Measurements from ENCODE around the gene CCDC121. TPM values are rescaled to one million over a fixed set of nuclear protein-coding genes. Genes with fewer than 3 reads are reported as not detected.

CCDC121 gene
- total RNA-seq, 1 donor from 2014 or later, result 1.6 TPM

DNA sequence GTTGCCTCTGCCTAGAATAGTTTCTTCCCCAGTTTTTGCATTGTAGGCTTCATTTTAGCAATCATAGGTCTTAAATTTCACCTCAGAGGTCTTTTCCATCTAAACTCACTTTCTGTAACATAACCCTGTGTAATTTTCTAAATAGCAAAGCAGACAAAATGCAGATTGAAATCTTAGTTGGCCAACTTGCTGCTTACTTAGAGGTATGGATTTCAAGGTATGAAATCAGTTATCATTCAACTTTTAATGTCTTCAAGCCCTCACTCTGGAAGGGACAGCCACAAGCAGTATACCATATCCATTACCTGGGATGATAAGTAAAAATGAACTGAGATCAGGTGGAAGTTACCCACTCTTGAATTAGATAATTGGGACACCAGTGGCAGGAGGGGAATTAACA, 3.9 kb downstream of the CCDC121 start:
- H3K9ac ChIP-seq (ENCODE audit: low read length), result no peak overlapping the region
- Mint-ChIP-seq H3K27me3 (ENCODE audit: low read depth, unreplicated experiment) (no peaks in the 10 kb centered on the region), H3K27ac (ENCODE audit: unreplicated experiment) (no peak overlapping the region), H3K4me3 (ENCODE audit: unreplicated experiment) (no peak overlapping the region), H3K9me3 (ENCODE audit: unreplicated experiment) (no peaks in the 10 kb centered on the region), H3K36me3 (ENCODE audit: low read depth, unreplicated experiment) (peaks cover 16% of the 10 kb centered on the region), H3K4me1 (ENCODE audit: low read depth, unreplicated experiment) (peaks cover 30% of the 10 kb centered on the region)
- FAIRE-seq (no peak), DNase-seq (ENCODE audit: low read depth) (no peak)
- H3K9me3 ChIP-seq (ENCODE audit: insufficient read depth, low read depth, low read length), result no peaks in the 10 kb centered on the region
- no peaks in the 10 kb centered on the region for H3K27me3 ChIP-seq (ENCODE audit: insufficient read depth, low read length)
- H4K20me1 ChIP-seq (ENCODE audit: insufficient read depth, low read length), result no peaks in the 10 kb centered on the region
- no peak overlapping the region for H3K27ac ChIP-seq (ENCODE audit: low read depth, low read length)
- H3K79me2 ChIP-seq (ENCODE audit: insufficient read depth, low read length), result peaks cover 11% of the 10 kb centered on the region
- H3K36me3 ChIP-seq (ENCODE audit: insufficient read depth, low read length), result peaks cover 29% of the 10 kb centered on the region
- H3K4me2 ChIP-seq (ENCODE audit: low read length), result no peak overlapping the region
- no peak overlapping the region for H2AFZ ChIP-seq (ENCODE audit: low read depth, low read length)
- H3K4me3 ChIP-seq (ENCODE audit: insufficient read depth, low read depth, low read length), result no peak overlapping the region
- H3K4me1 ChIP-seq (ENCODE audit: insufficient read depth, low read length), result peaks cover 48% of the 10 kb centered on the region
- no peak for TF ChIP-seq EZH2 (IDR thresholded peaks at IDR 0.05; ENCODE audit: insufficient read depth, low read length)
- TF ChIP-seq, protein P1, sequence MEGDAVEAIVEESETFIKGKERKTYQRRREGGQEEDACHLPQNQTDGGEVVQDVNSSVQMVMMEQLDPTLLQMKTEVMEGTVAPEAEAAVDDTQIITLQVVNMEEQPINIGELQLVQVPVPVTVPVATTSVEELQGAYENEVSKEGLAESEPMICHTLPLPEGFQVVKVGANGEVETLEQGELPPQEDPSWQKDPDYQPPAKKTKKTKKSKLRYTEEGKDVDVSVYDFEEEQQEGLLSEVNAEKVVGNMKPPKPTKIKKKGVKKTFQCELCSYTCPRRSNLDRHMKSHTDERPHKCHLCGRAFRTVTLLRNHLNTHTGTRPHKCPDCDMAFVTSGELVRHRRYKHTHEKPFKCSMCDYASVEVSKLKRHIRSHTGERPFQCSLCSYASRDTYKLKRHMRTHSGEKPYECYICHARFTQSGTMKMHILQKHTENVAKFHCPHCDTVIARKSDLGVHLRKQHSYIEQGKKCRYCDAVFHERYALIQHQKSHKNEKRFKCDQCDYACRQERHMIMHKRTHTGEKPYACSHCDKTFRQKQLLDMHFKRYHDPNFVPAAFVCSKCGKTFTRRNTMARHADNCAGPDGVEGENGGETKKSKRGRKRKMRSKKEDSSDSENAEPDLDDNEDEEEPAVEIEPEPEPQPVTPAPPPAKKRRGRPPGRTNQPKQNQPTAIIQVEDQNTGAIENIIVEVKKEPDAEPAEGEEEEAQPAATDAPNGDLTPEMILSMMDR (IDR thresholded peaks at IDR 0.05; ENCODE audit: insufficient read depth, low read depth, low read length), result no peak

DNA sequence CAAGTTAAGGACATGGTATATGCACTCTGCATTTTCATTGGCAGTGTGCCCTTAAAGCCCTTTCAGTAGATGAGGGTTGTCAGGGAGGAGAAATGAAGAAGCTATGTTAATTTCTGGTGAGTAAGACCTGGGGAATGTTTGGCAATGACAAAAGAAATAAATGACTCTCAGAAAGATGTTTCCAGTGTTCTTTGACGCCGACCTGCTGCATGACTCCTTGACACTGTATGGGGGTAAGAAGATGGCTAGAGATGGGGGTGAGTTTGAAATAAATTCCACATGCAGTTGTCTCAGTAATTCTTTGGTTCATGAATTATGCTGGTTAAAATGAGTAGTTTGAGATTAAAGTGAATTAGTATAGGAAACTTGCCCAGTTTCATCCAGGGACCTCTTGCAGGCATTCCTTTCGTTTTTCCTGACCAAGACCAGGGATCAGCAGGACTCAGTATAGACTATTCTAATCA, 5.9 kb downstream of the CCDC121 start:
- Histone ChIP-seq H3K27me3 (ENCODE audit: insufficient read depth, low read length) (no peaks in the 10 kb centered on the region), H3K4me1 (ENCODE audit: insufficient read depth, low read length) (peaks cover 35% of the 10 kb centered on the region), H3K4me2 (ENCODE audit: low read length) (peak overlapping the region; percentile 55), H4K20me1 (ENCODE audit: insufficient read depth, low read length) (no peaks in the 10 kb centered on the region), H3K4me3 (ENCODE audit: insufficient read depth, low read depth, low read length) (no peak overlapping the region), H2AFZ (ENCODE audit: low read depth, low read length) (no peak overlapping the region), H3K36me3 (ENCODE audit: insufficient read depth, low read length) (peaks cover 38% of the 10 kb centered on the region), H3K27ac (ENCODE audit: low read depth, low read length) (peak overlapping the region; percentile 80), H3K9me3 (ENCODE audit: insufficient read depth, low read depth, low read length) (no peaks in the 10 kb centered on the region), H3K9ac (ENCODE audit: low read length) (peak overlapping the region; percentile 51), H3K79me2 (ENCODE audit: insufficient read depth, low read length) (no peaks in the 10 kb centered on the region)
- H3K27ac Mint-ChIP-seq (ENCODE audit: unreplicated experiment), result peak overlapping the region; percentile 55
- FAIRE-seq (peak; percentile 64), DNase-seq (ENCODE audit: low read depth) (peak; percentile 98)
- TF ChIP-seq, protein P1 (IDR thresholded peaks at IDR 0.05; ENCODE audit: insufficient read depth, low read depth, low read length), result no peak
- TF ChIP-seq EZH2 (IDR thresholded peaks at IDR 0.05; ENCODE audit: insufficient read depth, low read length), result no peak
- no peaks in the 10 kb centered on the region for H3K27me3 Mint-ChIP-seq (ENCODE audit: low read depth, unreplicated experiment)
- H3K9me3 Mint-ChIP-seq (ENCODE audit: unreplicated experiment), result no peaks in the 10 kb centered on the region
- H3K36me3 Mint-ChIP-seq (ENCODE audit: low read depth, unreplicated experiment), result peaks cover 16% of the 10 kb centered on the region
- peak overlapping the region; percentile 2 for H3K4me3 Mint-ChIP-seq (ENCODE audit: unreplicated experiment)
- H3K4me1 Mint-ChIP-seq (ENCODE audit: low read depth, unreplicated experiment), result peaks cover 26% of the 10 kb centered on the region

DNA sequence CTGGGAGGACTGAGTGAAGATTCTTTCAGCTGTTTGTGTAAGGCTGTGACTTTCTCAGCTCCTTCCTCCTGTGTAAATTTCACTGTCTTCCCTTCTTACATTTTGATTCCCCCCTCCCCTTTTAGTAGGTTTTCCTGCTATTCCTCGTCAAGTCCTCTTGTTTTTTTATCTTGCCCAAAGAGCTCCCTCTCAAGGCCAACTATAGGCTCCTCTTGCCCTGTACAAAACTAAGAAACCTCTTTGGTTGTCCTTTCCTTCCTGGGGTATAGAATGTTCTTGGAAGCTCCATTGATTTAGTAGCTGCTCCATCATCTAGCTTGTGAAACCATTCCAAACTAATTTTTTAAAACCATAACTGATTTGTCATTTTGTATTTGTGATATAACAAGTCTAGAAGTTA, 7.3 kb downstream of the CCDC121 start:
- Histone ChIP-seq H3K27me3 (ENCODE audit: insufficient read depth, low read length) (no peaks in the 10 kb centered on the region), H3K4me1 (ENCODE audit: insufficient read depth, low read length) (peaks cover 21% of the 10 kb centered on the region), H4K20me1 (ENCODE audit: insufficient read depth, low read length) (no peaks in the 10 kb centered on the region), H3K4me2 (ENCODE audit: low read length) (no peak overlapping the region), H3K9me3 (ENCODE audit: insufficient read depth, low read depth, low read length) (no peaks in the 10 kb centered on the region), H3K79me2 (ENCODE audit: insufficient read depth, low read length) (no peaks in the 10 kb centered on the region), H3K36me3 (ENCODE audit: insufficient read depth, low read length) (peaks cover 50% of the 10 kb centered on the region), H3K9ac (ENCODE audit: low read length) (no peak overlapping the region), H3K4me3 (ENCODE audit: insufficient read depth, low read depth, low read length) (no peak overlapping the region), H3K27ac (ENCODE audit: low read depth, low read length) (no peak overlapping the region), H2AFZ (ENCODE audit: low read depth, low read length) (no peak overlapping the region)
- TF ChIP-seq EZH2 (IDR thresholded peaks at IDR 0.05; ENCODE audit: insufficient read depth, low read length), result no peak
- TF ChIP-seq, protein P1 (IDR thresholded peaks at IDR 0.05; ENCODE audit: insufficient read depth, low read depth, low read length), result no peak
- peaks cover 13% of the 10 kb centered on the region for H3K4me1 Mint-ChIP-seq (ENCODE audit: low read depth, unreplicated experiment)
- H3K27me3 Mint-ChIP-seq (ENCODE audit: low read depth, unreplicated experiment), result no peaks in the 10 kb centered on the region
- peaks cover 19% of the 10 kb centered on the region for H3K36me3 Mint-ChIP-seq (ENCODE audit: low read depth, unreplicated experiment)
- no peak for DNase-seq (ENCODE audit: low read depth)
- H3K4me3 Mint-ChIP-seq (ENCODE audit: unreplicated experiment), result no peak overlapping the region
- H3K9me3 Mint-ChIP-seq (ENCODE audit: unreplicated experiment), result no peaks in the 10 kb centered on the region
- no peak overlapping the region for H3K27ac Mint-ChIP-seq (ENCODE audit: unreplicated experiment)
- no peak for FAIRE-seq

Data from astrocyte (in vitro differentiated cells and primary cell).